SIG-M5 (cell line): Measurements from ENCODE around the gene TRAF3IP1.
"Not testable (repeated sequence)": the region's sequence is repeated elsewhere in the genome, so short reads cannot be mapped to it uniquely, and the experiment has no call there.

Experiments used
- DNase-seq: peaks from one replicate; lab custom pipeline; 2025; lab: John Stamatoyannopoulos, UW

Gene TRAF3IP1

GRCh38 chr2:238320246-238320647 lies at the start of gene TRAF3IP1:
TSS of gene TRAF3IP1 (plus strand) at chr2:238320518. CDS start at chr2:238320663, 145 bp downstream.
- DNase-seq, result no peak

- DNase-seq, result no peak
These were observed 49.7 kb upstream of the TRAF3IP1 start for GRCh38 chr2:238270606-238271005.

GRCh38 chr2:238271061-238271554 lies 49.2 kb upstream of the TRAF3IP1 start:
- DNase-seq, result no peak

- not testable (repeated sequence) for DNase-seq
These were observed 48.6 kb upstream of the TRAF3IP1 start for GRCh38 chr2:238271686-238272085.

- DNase-seq, result no peak
These were observed 48.2 kb upstream of the TRAF3IP1 start for GRCh38 chr2:238272156-238272555.

GRCh38 chr2:238273433-238273832 lies 46.9 kb upstream of the TRAF3IP1 start:
- DNase-seq, result not testable (repeated sequence)

GRCh38 chr2:238274152-238274865 lies 46.0 kb upstream of the TRAF3IP1 start:
- DNase-seq, result no peak

GRCh38 chr2:238277695-238278094 lies 42.6 kb upstream of the TRAF3IP1 start:
- no peak for DNase-seq

- DNase-seq, result no peak
These were observed 41.5 kb upstream of the TRAF3IP1 start for GRCh38 chr2:238278626-238279323.

- no peak for DNase-seq
These were observed 41.0 kb upstream of the TRAF3IP1 start for GRCh38 chr2:238279324-238279682.

GRCh38 chr2:238280083-238280825 lies 40.1 kb upstream of the TRAF3IP1 start:
- DNase-seq, result no peak

GRCh38 chr2:238281826-238282480 lies 38.4 kb upstream of the TRAF3IP1 start:
- DNase-seq, result no peak

GRCh38 chr2:238282861-238283738 lies 37.2 kb upstream of the TRAF3IP1 start:
- DNase-seq, result no peak

- no peak for DNase-seq
These were observed 35.4 kb upstream of the TRAF3IP1 start for GRCh38 chr2:238284802-238285515.

GRCh38 chr2:238285653-238286082 lies 34.6 kb upstream of the TRAF3IP1 start:
- no peak for DNase-seq

- DNase-seq, result no peak
These were observed 34.2 kb upstream of the TRAF3IP1 start for GRCh38 chr2:238286095-238286494.

- peak; percentile 41 for DNase-seq
These were observed 33.8 kb upstream of the TRAF3IP1 start for GRCh38 chr2:238286551-238286950.

- no peak for DNase-seq
These were observed 33.2 kb upstream of the TRAF3IP1 start for GRCh38 chr2:238286987-238287736.
